EH (cell line): ENCODE measurements around the gene RBM6.

ENCODE experiments used
- DNase-seq: peaks from one replicate; pipeline ENCODE4 v3.0.0-alpha.2; 2015; ENCODE audit warnings: low read depth

Gene RBM6

GRCh38 chr3:50089609-50089945 is 149.6 kb downstream of the RBM6 start:
- peak; percentile 43 for DNase-seq

GRCh38 chr3:50090984-50091383 is 151.0 kb downstream of the RBM6 start:
- no peak for DNase-seq

DNA sequence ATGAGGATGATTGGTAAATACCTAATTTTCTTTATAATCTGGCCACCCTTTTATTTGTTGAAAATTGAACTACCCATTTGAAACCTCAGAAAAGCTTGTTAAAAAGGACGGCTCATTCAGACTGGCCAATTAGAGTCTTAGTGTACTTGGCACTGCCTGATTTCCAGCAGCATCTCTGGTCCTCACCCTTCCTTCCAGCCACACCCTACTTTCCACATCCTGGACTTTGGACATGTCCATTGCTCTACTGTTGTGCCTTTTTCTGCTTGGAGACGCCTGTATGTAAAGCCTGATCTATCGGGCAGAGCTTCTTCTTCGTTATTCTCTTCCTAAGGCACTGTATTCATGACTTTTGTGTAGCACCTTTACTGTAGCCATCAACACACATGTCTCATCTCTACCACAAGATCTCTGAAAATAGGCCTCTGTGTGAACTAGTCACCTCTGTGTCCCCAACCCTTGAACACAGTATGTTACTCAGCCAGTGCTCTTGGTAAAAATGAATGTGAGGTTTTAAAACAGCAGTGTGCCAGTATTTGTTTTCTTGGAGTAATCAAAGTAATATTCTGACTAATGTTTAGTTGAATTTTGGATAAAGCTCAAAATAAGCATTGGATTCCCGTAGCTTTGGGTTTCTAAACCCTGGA is 155.5 kb downstream of the RBM6 start:
- DNase-seq = peak; percentile 47

GRCh38 chr3:50100386-50100785 is 160.4 kb downstream of the RBM6 start:
- DNase-seq = no peak

DNA sequence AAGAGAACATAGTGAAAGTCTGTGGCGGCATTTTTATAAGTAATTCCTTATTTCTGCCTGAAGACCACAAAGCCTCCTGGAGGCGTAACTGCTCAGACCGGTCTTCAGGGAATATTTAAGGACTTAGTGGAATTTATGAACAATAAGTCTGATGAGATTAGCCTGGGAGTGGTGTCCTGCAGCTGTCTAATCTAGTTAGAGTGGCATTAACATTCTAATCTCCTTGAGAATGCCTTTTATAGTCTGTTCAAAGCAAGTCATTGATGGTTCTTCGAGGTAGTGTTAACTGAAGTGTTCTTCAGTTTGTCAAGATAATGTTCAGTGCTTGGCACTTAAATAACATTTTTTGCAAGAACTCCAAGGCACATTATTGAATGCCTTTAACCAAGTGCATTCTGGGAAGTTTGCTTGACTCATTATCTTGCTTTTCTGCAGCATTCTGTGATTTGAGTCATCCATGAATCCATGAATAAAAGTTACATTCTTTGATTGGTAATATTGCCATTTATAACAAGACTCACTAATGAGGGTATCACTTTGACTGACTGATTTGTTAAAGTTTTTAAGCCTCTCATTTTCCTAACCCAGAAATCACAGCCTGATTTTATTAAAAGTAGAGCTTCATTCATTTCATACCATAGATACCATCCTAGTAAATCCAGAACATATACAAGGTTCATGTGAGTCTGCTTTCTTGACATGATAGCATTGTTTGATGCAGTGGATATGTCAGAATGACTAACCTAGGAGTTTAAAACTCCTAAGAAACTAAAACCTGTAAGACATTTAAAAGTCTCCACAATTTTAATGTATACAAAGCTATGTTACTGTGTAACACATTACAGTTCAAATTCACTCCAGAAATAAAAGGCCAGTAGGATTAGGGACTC is 161.3 kb downstream of the RBM6 start:
- peak; percentile 48 for DNase-seq

DNA sequence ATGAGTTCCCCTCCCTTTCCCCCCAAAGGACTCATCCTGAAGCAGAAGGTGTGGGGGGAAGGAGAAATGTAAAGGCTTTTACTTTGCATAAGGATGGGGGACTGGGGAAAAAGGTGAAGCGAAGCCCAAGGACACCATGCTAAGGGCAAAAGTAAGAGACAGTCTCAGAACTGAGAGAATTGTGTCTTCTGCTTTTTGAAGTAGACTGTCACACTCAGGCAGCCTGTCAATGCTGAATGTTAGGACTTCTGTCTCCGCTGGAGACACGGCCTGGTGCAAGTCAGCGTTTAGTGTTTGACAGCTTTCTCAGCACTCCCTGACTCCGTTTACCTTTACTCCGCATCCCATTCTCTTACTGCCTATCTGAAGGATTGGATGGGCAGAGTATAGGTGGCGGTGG is 162.6 kb downstream of the RBM6 start:
- DNase-seq = no peak

DNA sequence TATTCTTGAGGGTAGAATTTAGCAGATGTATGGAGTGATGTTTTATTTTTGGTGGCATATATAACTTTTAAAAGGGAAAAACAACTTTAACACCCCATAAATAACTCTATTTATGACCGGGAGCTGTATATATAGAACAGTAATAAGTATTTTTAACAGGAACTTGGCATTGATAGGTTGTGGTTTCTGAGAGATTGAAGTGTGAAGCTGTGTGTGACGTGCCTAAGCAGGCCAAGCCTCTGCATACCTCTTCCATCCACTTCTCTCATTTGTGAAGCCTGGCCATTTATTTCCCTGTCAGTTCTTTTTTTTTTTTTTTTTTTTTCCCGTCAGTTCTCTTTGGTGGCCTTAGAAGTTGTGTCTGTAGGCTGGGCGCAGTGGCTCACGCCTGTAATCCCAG is 171.8 kb downstream of the RBM6 start:
- DNase-seq = no peak

DNA sequence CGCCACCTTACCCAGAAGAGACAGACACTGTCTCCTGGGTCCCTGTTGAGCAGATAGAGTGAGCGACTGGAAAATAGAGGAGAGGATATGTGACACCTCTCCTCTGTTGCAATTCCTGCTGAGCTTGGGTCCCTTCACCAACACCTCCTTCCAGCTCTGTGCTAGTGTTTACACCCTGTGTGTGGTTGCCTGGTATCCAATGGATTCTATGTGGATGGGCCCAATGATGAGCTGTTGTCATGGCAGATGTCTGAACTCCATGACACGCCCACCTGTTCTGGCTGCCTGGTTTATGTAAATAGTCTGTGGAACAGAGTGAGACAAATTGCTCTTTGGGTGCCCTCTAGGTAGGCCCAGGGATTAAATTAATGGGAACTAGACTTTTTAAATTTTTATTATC is 172.5 kb downstream of the RBM6 start:
- DNase-seq = no peak

DNA sequence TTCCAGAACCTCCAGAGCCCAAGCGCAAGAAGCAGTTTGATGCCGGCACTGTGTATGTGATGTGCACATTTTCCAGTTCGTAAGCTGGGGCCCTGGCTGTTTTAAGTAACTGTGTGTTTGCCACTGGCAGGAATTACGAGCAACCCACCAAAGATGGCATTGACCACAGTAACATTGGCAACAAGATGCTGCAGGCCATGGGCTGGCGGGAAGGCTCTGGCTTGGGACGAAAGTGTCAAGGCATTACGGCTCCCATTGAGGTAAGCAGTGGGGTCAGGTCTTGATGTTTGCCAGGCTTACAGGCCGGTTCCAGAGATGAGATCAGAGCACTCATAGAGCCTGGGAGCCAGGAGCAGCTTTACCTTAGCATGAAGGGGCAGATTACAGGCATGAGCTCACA is 177.2 kb downstream of the RBM6 start:
- DNase-seq = no peak

DNA sequence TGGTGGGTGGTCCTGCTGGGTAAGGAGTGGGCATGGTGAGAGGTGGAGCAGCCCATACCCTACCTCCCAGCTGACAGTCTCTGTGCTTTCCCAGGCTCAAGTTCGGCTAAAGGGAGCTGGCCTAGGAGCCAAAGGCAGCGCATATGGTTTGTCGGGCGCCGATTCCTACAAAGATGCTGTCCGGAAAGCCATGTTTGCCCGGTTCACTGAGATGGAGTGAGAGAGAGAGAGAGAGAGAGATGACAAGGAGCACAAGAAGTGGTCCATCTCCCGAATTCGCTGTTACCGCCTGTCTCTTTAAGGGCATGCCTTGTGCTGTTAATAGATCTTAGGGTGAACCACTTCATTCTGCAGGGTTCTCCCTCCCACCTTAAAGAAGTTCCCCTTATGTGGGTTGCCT is 178.3 kb downstream of the RBM6 start:
- no peak for DNase-seq

DNA sequence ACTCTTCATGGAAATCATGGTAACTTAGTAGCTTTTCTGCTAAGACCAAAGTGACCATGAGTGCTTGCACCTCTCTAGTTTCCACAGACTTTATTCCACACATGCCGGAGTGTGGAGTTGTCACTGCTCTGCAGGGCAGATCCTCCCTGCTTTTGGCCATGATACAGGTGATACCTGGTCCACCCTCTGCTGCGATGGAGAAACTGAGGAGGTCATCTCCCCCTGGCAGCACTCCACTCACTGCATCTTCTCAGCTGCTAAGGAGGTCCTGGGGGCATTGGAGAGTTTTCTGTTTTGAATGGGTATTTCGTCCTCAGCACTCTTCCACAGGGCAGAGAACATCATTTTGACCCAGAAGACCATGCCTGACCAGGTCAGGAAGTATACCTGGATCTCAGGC is 179.8 kb downstream of the RBM6 start:
- no peak for DNase-seq

GRCh38 chr3:50120364-50121071 is 180.6 kb downstream of the RBM6 start:
- no peak for DNase-seq

GRCh38 chr3:50121072-50122032 is 181.4 kb downstream of the RBM6 start:
- peak; percentile 85 for DNase-seq

DNA sequence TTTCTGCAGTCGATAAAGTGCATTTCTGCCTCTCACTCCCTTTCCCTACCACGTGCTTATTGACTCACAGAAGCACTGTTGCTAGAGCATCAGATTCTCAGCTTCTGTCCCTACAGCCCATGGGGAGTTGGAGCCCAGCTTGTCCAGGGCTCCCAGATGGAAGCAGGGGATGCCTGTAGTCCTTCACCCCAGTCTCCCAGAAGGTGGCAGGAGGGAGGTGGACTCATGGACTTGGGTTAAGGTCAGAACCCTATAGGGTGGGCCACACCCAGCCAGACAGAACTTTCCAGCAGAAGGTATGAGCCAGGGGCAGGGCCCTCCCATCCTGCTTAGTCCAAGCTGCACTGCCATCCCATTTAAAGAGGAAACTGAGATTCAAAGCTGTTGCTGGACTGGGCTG is 182.1 kb downstream of the RBM6 start:
- DNase-seq = no peak

DNA sequence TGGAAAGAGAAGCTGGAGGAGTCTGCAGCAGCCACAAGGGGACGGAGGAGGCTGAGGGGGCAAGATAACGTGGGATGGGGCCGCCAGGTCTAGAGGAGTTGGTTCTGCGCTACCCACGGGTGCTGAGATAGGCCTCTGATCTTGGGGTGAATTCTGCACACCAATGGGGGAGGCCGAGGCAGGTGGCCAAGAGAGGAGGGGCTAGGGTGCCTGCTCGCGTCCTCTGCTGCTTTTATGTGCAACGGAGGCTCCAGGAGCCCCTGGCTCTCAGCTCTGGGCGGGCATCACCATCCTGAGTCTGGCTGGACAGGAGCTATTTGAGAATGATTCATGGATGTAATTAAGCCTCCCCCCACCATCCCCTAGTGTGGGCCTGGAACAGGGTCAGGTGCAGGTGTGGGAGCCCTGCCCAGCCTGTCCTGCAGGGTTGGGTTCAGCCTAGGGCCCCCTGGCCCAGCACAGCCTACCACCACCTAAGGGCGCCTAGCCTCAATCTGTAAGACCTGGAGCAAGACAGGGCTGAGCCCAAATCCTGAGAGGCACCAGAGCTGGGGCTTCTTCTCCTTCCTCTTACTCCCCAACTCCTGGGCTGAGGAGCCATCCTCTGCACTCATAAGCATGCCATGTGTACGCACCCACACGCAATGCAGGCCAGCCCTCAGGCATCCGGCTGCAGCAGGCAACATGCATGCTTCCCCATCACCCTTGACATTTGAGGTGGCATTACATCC is 182.9 kb downstream of the RBM6 start:
- peak; percentile 25 for DNase-seq

DNA sequence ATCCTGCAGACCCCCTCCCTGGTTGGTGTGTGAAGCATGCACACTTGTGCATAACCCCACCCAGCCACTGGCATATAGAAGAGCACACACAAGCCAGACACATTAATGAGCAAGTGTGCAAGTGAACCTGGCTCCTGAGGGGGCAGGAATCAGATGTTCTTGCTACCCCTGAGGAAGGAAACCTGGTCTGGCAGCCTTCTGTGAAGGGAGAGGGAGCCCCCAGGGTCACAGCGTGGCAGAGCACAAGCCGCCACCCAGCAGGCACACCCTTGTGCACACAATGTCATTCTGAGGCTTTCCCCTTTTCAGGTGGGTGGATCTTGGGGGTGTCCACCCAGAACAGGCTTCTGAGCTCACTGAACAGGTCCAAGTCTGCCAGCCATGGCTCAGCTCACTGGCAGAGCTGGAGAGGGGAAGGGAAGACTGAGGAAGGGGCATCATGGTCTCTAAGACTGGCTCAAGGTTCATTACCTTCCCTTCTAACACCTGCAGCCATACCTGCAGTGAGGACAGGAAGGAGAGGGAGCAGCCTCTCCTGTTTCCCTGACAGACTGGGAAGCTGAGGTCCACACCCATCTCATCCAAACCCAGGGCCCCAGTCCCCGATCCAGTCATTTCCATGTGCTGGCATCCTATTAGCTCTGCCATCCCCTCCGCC is 183.6 kb downstream of the RBM6 start:
- DNase-seq = no peak

DNA sequence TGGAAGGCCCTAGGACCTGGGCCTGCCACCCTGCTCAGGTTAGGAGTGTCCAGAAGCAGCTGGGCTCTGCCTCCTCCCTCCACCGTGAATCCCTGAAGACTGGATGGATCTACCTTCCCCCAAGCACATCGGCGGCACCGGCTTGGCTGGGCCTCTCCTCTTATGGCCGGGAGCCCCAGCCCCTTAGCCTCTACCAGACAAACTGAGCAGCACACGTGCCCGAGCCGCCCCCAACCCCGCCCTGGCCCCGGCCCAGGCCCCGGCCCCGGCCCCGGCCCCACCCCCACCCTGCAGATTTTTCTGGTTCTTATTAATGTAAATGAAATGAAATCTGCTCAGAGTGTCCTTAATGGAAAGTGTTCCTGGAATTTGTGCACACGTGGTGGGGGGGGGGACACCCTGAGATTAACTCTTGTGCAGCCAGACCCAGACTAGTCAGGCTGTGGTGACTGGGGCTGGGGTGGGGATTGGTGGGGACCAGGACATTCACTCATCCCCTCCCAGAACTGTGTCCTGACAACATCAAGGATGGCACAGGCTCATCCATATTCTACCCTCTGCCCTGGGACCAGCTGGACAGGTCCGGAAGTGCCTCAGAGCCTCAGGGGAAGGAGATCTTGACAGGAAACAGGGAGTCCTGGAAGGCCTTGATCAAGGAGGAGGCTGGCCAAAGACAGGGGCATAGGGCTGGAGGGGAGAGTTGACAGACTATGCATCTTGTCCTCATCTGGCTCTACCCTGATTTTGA is 184.3 kb downstream of the RBM6 start:
- DNase-seq = peak; percentile 61

DNA sequence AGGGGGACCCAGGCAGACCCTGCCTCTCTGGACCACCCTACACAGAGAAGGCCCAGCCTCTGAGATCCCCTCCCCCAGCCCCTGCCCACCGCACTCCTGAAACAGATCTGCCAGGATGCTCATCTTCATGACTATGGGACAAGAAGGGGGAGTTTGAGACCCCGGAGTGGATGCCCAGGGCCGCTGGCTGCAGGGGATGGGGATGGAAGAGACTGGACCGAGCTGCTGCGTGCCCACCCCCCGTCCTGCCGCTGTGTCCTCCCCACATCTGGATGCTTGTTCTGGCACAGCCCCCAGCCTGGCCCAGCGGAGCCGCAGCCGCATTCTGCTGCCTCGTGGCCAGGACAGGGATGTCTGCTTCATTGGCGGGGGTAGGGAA is 184.8 kb downstream of the RBM6 start:
- DNase-seq = peak; percentile 32

- DNase-seq = no peak
Measured at GRCh38 chr3:50125541-50126286, 185.8 kb downstream of the RBM6 start.
